ENCODE results near the gene ITGB8.

The ITGB8 gene

DNA sequence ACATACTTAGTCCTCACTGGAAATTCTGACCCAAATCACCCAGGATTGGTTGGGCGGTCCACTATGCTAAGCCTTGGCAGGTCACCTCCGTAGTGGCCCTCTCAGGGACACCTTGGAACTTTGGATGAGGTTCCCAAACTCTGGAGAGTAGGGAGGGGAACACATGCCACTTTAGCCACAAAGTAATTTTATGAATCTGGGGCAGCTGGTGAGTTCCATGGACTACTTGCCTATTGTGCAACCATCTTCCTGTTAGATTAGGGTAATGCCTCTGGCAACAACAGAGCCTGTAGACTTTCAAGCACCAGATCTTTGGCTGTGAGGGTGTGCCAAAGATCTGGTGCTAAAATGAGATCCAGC, 77.7 kb downstream of the ITGB8 start:
- TF ChIP-seq SPI1 (IDR thresholded peaks at IDR 0.05; ENCODE audit: borderline replicate concordance, low read depth) (no peak), GABPA (IDR thresholded peaks at IDR 0.05; ENCODE audit: low read depth) (no peak), POLR2AphosphoS5 (IDR thresholded peaks at IDR 0.05; ENCODE audit: low read depth) (no peak)
- TF ChIP-seq, protein P1, sequence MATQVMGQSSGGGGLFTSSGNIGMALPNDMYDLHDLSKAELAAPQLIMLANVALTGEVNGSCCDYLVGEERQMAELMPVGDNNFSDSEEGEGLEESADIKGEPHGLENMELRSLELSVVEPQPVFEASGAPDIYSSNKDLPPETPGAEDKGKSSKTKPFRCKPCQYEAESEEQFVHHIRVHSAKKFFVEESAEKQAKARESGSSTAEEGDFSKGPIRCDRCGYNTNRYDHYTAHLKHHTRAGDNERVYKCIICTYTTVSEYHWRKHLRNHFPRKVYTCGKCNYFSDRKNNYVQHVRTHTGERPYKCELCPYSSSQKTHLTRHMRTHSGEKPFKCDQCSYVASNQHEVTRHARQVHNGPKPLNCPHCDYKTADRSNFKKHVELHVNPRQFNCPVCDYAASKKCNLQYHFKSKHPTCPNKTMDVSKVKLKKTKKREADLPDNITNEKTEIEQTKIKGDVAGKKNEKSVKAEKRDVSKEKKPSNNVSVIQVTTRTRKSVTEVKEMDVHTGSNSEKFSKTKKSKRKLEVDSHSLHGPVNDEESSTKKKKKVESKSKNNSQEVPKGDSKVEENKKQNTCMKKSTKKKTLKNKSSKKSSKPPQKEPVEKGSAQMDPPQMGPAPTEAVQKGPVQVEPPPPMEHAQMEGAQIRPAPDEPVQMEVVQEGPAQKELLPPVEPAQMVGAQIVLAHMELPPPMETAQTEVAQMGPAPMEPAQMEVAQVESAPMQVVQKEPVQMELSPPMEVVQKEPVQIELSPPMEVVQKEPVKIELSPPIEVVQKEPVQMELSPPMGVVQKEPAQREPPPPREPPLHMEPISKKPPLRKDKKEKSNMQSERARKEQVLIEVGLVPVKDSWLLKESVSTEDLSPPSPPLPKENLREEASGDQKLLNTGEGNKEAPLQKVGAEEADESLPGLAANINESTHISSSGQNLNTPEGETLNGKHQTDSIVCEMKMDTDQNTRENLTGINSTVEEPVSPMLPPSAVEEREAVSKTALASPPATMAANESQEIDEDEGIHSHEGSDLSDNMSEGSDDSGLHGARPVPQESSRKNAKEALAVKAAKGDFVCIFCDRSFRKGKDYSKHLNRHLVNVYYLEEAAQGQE (IDR thresholded peaks at IDR 0.05; ENCODE audit: insufficient replicate concordance, low read depth): no peak
- TF ChIP-seq, protein P2, sequence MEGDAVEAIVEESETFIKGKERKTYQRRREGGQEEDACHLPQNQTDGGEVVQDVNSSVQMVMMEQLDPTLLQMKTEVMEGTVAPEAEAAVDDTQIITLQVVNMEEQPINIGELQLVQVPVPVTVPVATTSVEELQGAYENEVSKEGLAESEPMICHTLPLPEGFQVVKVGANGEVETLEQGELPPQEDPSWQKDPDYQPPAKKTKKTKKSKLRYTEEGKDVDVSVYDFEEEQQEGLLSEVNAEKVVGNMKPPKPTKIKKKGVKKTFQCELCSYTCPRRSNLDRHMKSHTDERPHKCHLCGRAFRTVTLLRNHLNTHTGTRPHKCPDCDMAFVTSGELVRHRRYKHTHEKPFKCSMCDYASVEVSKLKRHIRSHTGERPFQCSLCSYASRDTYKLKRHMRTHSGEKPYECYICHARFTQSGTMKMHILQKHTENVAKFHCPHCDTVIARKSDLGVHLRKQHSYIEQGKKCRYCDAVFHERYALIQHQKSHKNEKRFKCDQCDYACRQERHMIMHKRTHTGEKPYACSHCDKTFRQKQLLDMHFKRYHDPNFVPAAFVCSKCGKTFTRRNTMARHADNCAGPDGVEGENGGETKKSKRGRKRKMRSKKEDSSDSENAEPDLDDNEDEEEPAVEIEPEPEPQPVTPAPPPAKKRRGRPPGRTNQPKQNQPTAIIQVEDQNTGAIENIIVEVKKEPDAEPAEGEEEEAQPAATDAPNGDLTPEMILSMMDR (IDR thresholded peaks at IDR 0.05; ENCODE audit: insufficient read depth, low read length): no peak
- no peak overlapping the region for H3K27ac ChIP-seq (replicated peaks)
- no peaks in the 10 kb centered on the region for H3K27me3 ChIP-seq (ENCODE audit: insufficient read depth, poor library complexity, severe bottlenecking)
- DNase-seq (ENCODE audit: low read depth in 1 of 2, low spot score in 1 of 2): peak in 1 of 2 experiments; percentile 14
- H3K4me3 ChIP-seq (replicated peaks; ENCODE audit: insufficient read depth, low read length): no peak overlapping the region

DNA sequence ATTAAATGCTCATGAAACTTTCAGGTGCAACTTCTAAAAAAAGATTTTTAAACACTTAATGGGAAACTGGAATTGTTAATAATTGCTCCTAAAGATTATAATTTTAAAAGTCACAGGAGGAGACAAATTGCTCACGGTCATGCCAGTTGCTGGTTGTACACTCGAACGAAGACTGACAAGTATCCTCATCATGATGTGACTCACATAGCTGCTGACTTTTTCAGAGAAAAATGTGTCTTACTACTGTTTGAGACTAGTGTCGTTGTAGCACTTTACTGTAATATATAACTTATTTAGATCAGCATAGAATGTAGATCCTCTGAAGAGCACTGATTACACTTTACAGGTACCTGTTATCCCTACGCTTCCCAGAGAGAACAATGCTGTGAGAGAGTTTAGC, 79.3 kb downstream of the ITGB8 start:
- no peak overlapping the region for H3K4me3 ChIP-seq (replicated peaks; ENCODE audit: insufficient read depth, low read length)
- no peaks in the 10 kb centered on the region for H3K27me3 ChIP-seq (ENCODE audit: insufficient read depth, poor library complexity, severe bottlenecking)
- TF ChIP-seq GABPA (IDR thresholded peaks at IDR 0.05; ENCODE audit: low read depth) (no peak), SPI1 (IDR thresholded peaks at IDR 0.05; ENCODE audit: borderline replicate concordance, low read depth) (no peak), POLR2AphosphoS5 (IDR thresholded peaks at IDR 0.05; ENCODE audit: low read depth) (no peak)
- TF ChIP-seq, protein P2 (IDR thresholded peaks at IDR 0.05; ENCODE audit: insufficient read depth, low read length): no peak
- TF ChIP-seq, protein P1 (IDR thresholded peaks at IDR 0.05; ENCODE audit: insufficient replicate concordance, low read depth): no peak
- no peak overlapping the region for H3K27ac ChIP-seq (replicated peaks)
- DNase-seq (ENCODE audit: low read depth in 1 of 2, low spot score in 1 of 2): no peak

DNA sequence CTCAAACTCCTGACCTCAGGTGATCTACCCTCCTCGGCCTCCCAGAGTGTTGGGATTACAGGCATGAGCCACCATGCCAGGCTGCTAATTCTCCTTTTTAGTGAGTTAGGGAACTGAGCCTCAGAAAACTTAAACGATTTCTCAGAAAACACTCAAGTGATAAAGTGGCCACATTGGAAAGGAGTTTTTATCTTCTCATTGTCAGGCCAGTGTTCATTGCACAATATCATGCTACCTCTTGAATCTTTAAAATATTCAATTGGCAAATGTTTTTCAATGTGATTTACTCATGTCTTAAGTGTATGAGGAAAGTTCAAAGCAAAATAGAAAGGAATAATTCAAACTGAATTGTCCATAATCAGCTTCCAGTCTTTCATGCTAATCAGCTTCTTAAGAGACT, 80.7 kb downstream of the ITGB8 start:
- H3K27me3 ChIP-seq (ENCODE audit: insufficient read depth, poor library complexity, severe bottlenecking): no peaks in the 10 kb centered on the region
- TF ChIP-seq GABPA (IDR thresholded peaks at IDR 0.05; ENCODE audit: low read depth): no peak
- TF ChIP-seq, protein P2 (IDR thresholded peaks at IDR 0.05; ENCODE audit: insufficient read depth, low read length): no peak
- TF ChIP-seq, protein P1 (IDR thresholded peaks at IDR 0.05; ENCODE audit: insufficient replicate concordance, low read depth): no peak
- TF ChIP-seq POLR2AphosphoS5 (IDR thresholded peaks at IDR 0.05; ENCODE audit: low read depth): no peak
- no peak for TF ChIP-seq SPI1 (IDR thresholded peaks at IDR 0.05; ENCODE audit: borderline replicate concordance, low read depth)
- H3K4me3 ChIP-seq (replicated peaks; ENCODE audit: insufficient read depth, low read length): no peak overlapping the region
- no peak overlapping the region for H3K27ac ChIP-seq (replicated peaks)
- no peak for DNase-seq (ENCODE audit: low read depth in 1 of 2, low spot score in 1 of 2)
